ENCODE data around the gene IRF2. TPM values are rescaled to one million over a fixed set of nuclear protein-coding genes. Genes with fewer than 3 reads are reported as not detected.
"Not testable (repeated sequence)": the region's sequence is repeated elsewhere in the genome, so short reads cannot be mapped to it uniquely, and the experiment has no call there.

The IRF2 gene
- total RNA-seq, 2 donors from 2014 or later: 33.5 to 37.2 TPM

GRCh38 chr4:184389978-184390900 lies 84.1 kb downstream of the IRF2 start:
- no peak for DNase-seq
- no peak for ATAC-seq
- H3K27ac Mint-ChIP-seq: peak overlapping the region; percentile 34
- H3K9me3 ChIP-seq (ENCODE audit: control insufficient read depth, low read length, poor library complexity, severe bottlenecking): no peaks in the 10 kb centered on the region
- no peaks in the 10 kb centered on the region for H3K27me3 Mint-ChIP-seq
- peaks cover 25% of the 10 kb centered on the region for H3K4me1 Mint-ChIP-seq
- no peak overlapping the region for H3K4me3 Mint-ChIP-seq
- peaks cover 11% of the 10 kb centered on the region for H3K36me3 Mint-ChIP-seq (ENCODE audit: low read depth)

- Mint-ChIP-seq H3K4me1 (peaks cover 37% of the 10 kb centered on the region), H3K36me3 (ENCODE audit: low read depth) (peaks cover 7% of the 10 kb centered on the region), H3K27me3 (no peaks in the 10 kb centered on the region), H3K4me3 (no peak overlapping the region), H3K27ac (no peak overlapping the region)
- ATAC-seq (no peak), DNase-seq (no peak)
- H3K9me3 ChIP-seq (ENCODE audit: control insufficient read depth, low read length, poor library complexity, severe bottlenecking): no peaks in the 10 kb centered on the region
These were observed 86.2 kb downstream of the IRF2 start for GRCh38 chr4:184388106-184388505.

GRCh38 chr4:184387351-184387750 lies 87.0 kb downstream of the IRF2 start:
- Mint-ChIP-seq H3K27me3 (no peaks in the 10 kb centered on the region), H3K4me1 (peaks cover 38% of the 10 kb centered on the region), H3K27ac (no peak overlapping the region), H3K4me3 (no peak overlapping the region), H3K36me3 (ENCODE audit: low read depth) (peaks cover 5% of the 10 kb centered on the region)
- H3K9me3 ChIP-seq (ENCODE audit: control insufficient read depth, low read length, poor library complexity, severe bottlenecking): no peaks in the 10 kb centered on the region
- DNase-seq (no peak), ATAC-seq (no peak)

GRCh38 chr4:184386271-184386781 lies 88.0 kb downstream of the IRF2 start:
- H3K4me1 Mint-ChIP-seq: peaks cover 43% of the 10 kb centered on the region
- no peaks in the 10 kb centered on the region for H3K27me3 Mint-ChIP-seq
- DNase-seq (no peak), ATAC-seq (no peak)
- no peaks in the 10 kb centered on the region for H3K9me3 ChIP-seq (ENCODE audit: control insufficient read depth, low read length, poor library complexity, severe bottlenecking)
- H3K36me3 Mint-ChIP-seq (ENCODE audit: low read depth): peaks cover 5% of the 10 kb centered on the region
- H3K4me3 Mint-ChIP-seq: no peak overlapping the region
- no peak overlapping the region for H3K27ac Mint-ChIP-seq

- DNase-seq: no peak
- Mint-ChIP-seq H3K4me1 (peaks cover 39% of the 10 kb centered on the region), H3K27ac (no peak overlapping the region), H3K36me3 (ENCODE audit: low read depth) (peaks cover 2% of the 10 kb centered on the region), H3K27me3 (no peaks in the 10 kb centered on the region), H3K4me3 (no peak overlapping the region)
- peak; percentile 24 for ATAC-seq
- no peaks in the 10 kb centered on the region for H3K9me3 ChIP-seq (ENCODE audit: control insufficient read depth, low read length, poor library complexity, severe bottlenecking)
These were observed 88.6 kb downstream of the IRF2 start for GRCh38 chr4:184385705-184386141.

- ATAC-seq: no peak
- Mint-ChIP-seq H3K4me1 (peaks cover 39% of the 10 kb centered on the region), H3K4me3 (peak overlapping the region; percentile 5), H3K27ac (peak overlapping the region; percentile 9), H3K27me3 (no peaks in the 10 kb centered on the region), H3K36me3 (ENCODE audit: low read depth) (peaks cover 2% of the 10 kb centered on the region)
- H3K9me3 ChIP-seq (ENCODE audit: control insufficient read depth, low read length, poor library complexity, severe bottlenecking): no peaks in the 10 kb centered on the region
- no peak for DNase-seq
These were observed 89.4 kb downstream of the IRF2 start for GRCh38 chr4:184384810-184385557.

GRCh38 chr4:184384056-184384809 lies 90.1 kb downstream of the IRF2 start:
- Mint-ChIP-seq H3K4me1 (peaks cover 39% of the 10 kb centered on the region), H3K27me3 (no peaks in the 10 kb centered on the region), H3K27ac (peak overlapping the region; percentile 9), H3K36me3 (ENCODE audit: low read depth) (peaks cover 2% of the 10 kb centered on the region), H3K4me3 (peak overlapping the region; percentile 57)
- ATAC-seq (peak; percentile 44), DNase-seq (no peak)
- no peaks in the 10 kb centered on the region for H3K9me3 ChIP-seq (ENCODE audit: control insufficient read depth, low read length, poor library complexity, severe bottlenecking)

GRCh38 chr4:184383497-184384055 lies 90.8 kb downstream of the IRF2 start:
- Mint-ChIP-seq H3K27ac (no peak overlapping the region), H3K4me1 (peaks cover 39% of the 10 kb centered on the region), H3K36me3 (ENCODE audit: low read depth) (peaks cover 2% of the 10 kb centered on the region), H3K4me3 (peak overlapping the region; percentile 57), H3K27me3 (no peaks in the 10 kb centered on the region)
- ATAC-seq (no peak), DNase-seq (no peak)
- no peaks in the 10 kb centered on the region for H3K9me3 ChIP-seq (ENCODE audit: control insufficient read depth, low read length, poor library complexity, severe bottlenecking)

GRCh38 chr4:184382189-184382846 lies 92.0 kb downstream of the IRF2 start:
- H3K9me3 ChIP-seq (ENCODE audit: control insufficient read depth, low read length, poor library complexity, severe bottlenecking): no peaks in the 10 kb centered on the region
- Mint-ChIP-seq H3K4me1 (peaks cover 38% of the 10 kb centered on the region), H3K27me3 (no peaks in the 10 kb centered on the region), H3K4me3 (peak overlapping the region; percentile 79), H3K36me3 (ENCODE audit: low read depth) (peaks cover 2% of the 10 kb centered on the region), H3K27ac (peak overlapping the region; percentile 85)
- ATAC-seq: peak; percentile 84
- no peak for DNase-seq

- H3K9me3 ChIP-seq (ENCODE audit: control insufficient read depth, low read length, poor library complexity, severe bottlenecking): no peaks in the 10 kb centered on the region
- ATAC-seq (no peak), DNase-seq (no peak)
- H3K4me1 Mint-ChIP-seq: peaks cover 30% of the 10 kb centered on the region
- peaks cover 2% of the 10 kb centered on the region for H3K36me3 Mint-ChIP-seq (ENCODE audit: low read depth)
- no peaks in the 10 kb centered on the region for H3K27me3 Mint-ChIP-seq
- H3K4me3 Mint-ChIP-seq: no peak overlapping the region
- H3K27ac Mint-ChIP-seq: peak overlapping the region; percentile 6
These were observed 93.6 kb downstream of the IRF2 start for GRCh38 chr4:184380707-184381106.

GRCh38 chr4:184380214-184380613 lies 94.1 kb downstream of the IRF2 start:
- not testable (repeated sequence) for ATAC-seq; H3K9me3 ChIP-seq (ENCODE audit: control insufficient read depth, low read length, poor library complexity, severe bottlenecking); H3K36me3 Mint-ChIP-seq (ENCODE audit: low read depth); DNase-seq; H3K27me3 Mint-ChIP-seq; H3K4me3 Mint-ChIP-seq
- Mint-ChIP-seq H3K27ac (peak overlapping the region; percentile 6), H3K4me1 (peaks cover 25% of the 10 kb centered on the region)

- DNase-seq (no peak), ATAC-seq (no peak)
- Mint-ChIP-seq H3K27ac (no peak overlapping the region), H3K4me1 (peaks cover under 1% of the 10 kb centered on the region), H3K36me3 (ENCODE audit: low read depth) (no peaks in the 10 kb centered on the region), H3K4me3 (no peak overlapping the region), H3K27me3 (no peaks in the 10 kb centered on the region)
- no peaks in the 10 kb centered on the region for H3K9me3 ChIP-seq (ENCODE audit: control insufficient read depth, low read length, poor library complexity, severe bottlenecking)
These were observed 97.4 kb downstream of the IRF2 start for GRCh38 chr4:184376923-184377322.

Data from T-helper 17 cell (primary cell).